Measurements from ENCODE around the gene ATP13A1. TPM values are rescaled to one million over a fixed set of nuclear protein-coding genes. Genes with fewer than 3 reads are reported as not detected.

ATP13A1 gene
- 51.6 and 65.6 TPM in 2 replicates for total RNA-seq

GRCh38 chr19:19663256-19664120 lies at the start of gene ATP13A1:
TSS of gene ATP13A1 (minus strand) at chr19:19663676. CDS start at chr19:19663666, 10 bp downstream.

DNA sequence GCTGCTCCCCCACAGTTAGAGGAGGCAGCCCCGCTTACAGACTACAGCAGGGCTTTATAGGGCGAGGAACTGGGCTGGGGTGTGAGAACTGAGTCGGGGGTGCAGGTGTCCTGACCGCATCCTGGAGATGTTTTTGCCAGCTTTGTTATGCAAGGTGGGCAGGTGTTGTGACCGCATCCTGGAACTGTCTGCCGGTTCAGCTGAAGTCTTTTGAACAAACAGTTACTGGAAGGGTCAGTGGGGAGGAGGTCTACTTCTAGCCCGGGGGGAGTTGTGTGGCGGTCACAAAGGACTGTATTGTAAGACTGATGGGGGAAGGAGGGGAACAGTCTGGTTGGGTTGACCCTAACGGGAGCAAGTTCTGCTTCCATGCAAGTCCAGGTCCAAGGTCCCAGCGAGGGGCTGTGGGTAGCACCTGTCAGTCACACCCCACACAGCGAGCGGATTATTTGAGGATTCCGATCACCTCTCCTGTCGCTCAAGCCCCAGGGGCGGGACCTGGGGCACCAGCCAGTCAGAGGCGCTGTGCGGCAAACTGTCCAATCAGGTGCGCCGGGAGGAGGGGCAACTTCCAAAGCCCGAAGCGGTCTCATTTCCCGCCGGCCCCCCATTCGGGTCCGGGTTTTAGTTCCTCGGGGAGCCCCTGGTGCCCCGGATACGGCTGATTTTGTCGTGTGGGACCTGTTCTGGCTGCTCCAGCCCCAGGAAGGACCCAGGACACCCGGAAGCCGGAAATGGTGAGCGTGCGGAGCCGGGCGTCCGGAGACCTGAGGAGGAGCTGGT lies 4.9 kb upstream of the ATP13A1 start, which contains the start of gene ZNF101:
Gene ZNF101 (plus strand): TSS at position 610 of the 783 bp plus-strand sequence. CDS start 125 bp downstream, at position 735.

GRCh38 chr19:19643158-19644053 lies 20.1 kb downstream of the ATP13A1 start, which contains the start of gene GMIP:
TSS of gene GMIP (minus strand) at chr19:19643657. CDS start at chr19:19643529, 128 bp downstream.

DNA sequence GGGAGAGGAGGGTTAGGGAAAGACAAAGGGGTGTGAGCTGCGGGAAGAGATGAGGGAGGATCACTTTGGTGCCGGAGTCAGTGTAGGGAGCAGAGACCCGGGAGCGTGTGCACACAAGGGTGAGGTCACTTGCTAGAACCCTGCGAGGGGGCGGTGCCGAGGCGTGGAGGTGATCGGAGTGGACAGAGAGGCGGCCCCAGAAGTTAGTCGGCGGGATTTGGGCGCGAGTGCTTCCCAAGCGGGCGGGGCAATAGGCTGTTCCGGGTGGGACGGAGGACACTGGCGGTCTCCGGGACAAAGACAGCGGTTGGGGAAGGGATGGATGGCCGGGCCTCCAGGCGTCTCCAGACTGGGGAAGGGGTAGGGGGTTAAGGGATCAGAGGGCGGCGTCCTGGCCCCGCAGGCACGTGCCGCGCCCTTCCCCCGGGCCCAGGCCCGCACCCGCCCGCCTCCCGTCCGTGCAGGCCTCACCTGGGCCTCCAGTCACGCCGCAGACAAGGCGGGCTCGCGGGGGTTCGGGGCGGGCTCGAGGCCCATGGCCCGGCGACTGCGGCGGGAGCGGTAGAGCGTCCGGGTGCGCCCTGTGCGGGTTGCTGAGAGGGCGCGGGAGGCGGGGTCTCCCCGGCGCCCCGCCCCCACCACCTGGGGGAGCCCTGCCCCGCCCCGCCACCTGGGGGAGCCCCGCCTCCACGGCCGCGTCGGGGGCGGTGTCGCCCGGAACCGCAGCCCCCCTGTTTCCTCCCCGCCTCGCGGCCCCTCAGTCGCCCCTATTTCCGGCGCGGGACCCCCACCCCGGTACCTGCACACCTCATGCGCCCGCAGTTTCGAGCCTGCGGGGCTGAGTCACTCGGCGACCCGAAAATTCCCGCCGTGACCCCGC lies 35.6 kb downstream of the ATP13A1 start, which contains the start of gene LPAR2:
Gene LPAR2 (minus strand): TSS at position 600 of the 880 bp plus-strand sequence. CDS start 945 bp downstream, outside the sequence.

GRCh38 chr19:19618219-19619051 lies 45.0 kb downstream of the ATP13A1 start, which contains the start of gene PBX4:
TSS of gene PBX4 (minus strand) at chr19:19618687. CDS start at chr19:19618629, 58 bp downstream.

Other genes starting within 250 kb of the ATP13A1 start
- gene TSSK6, start 148.1 kb downstream of the ATP13A1 start, total RNA-seq: 0.10 and 0.13 TPM in 2 replicates
- gene NDUFA13, start 147.5 kb downstream of the ATP13A1 start, total RNA-seq: 48.5 and 82.0 TPM in 2 replicates
- gene YJEFN3, start 134.8 kb downstream of the ATP13A1 start, total RNA-seq: 0.05 and 0.07 TPM in 2 replicates
- gene CILP2, start 125.4 kb downstream of the ATP13A1 start, total RNA-seq: not detected in 2 replicates
- gene PBX4, start 45.0 kb downstream of the ATP13A1 start, total RNA-seq: not detected in 2 replicates
- gene LPAR2, start 35.5 kb downstream of the ATP13A1 start, total RNA-seq: 1.2 and 1.7 TPM in 2 replicates
- gene GMIP, start 20.0 kb downstream of the ATP13A1 start, total RNA-seq: 9.9 and 10.2 TPM in 2 replicates
- gene ZNF101, start 5.2 kb upstream of the ATP13A1 start, total RNA-seq: 7.2 and 9.6 TPM in 2 replicates
- gene ZNF14, start 69.4 kb upstream of the ATP13A1 start, total RNA-seq: 1.5 and 3.4 TPM in 2 replicates
- gene ZNF506, start 158.1 kb upstream of the ATP13A1 start, total RNA-seq: 6.6 and 11.2 TPM in 2 replicates
- gene ZNF253, start 202.2 kb upstream of the ATP13A1 start, total RNA-seq: 2.3 and 3.1 TPM in 2 replicates
- gene ZNF93, start 237.3 kb upstream of the ATP13A1 start, total RNA-seq: 6.6 and 11.4 TPM in 2 replicates

Data from mammary microvascular endothelial cell (primary cell).